OCI-LY1 (cell line): ENCODE measurements around the gene SLK.

ENCODE experiments used
- H2AFZ ChIP-seq: fragments of 200-600 bp; sonication (generic), shearing (Covaris generic); 2 replicates; pipeline ENCODE4 v1.6.0; 2014; ENCODE audit warnings: antibody characterized with exemption, mild to moderate bottlenecking, low read length
- H3F3A ChIP-seq: fragments of 200-600 bp; sonication (generic), shearing (Covaris generic); 2 replicates; pipeline ENCODE4 v1.6.0; 2014; ENCODE audit warnings: mild to moderate bottlenecking, antibody characterized with exemption, low read length, moderate library complexity; ENCODE audit not compliant: insufficient read depth
- H3K27ac ChIP-seq: fragments of 200-600 bp; sonication (generic); 2 replicates; pipeline ENCODE4 v1.5.1; 2014; ENCODE audit warnings: low read length, mixed run types, mild to moderate bottlenecking, low read depth; ENCODE audit not compliant: poor library complexity, severe bottlenecking
- H3K27me3 ChIP-seq: fragments of 200-600 bp; sonication (generic); 2 replicates; pipeline ENCODE4 v1.6.0; 2014; ENCODE audit warnings: antibody characterized with exemption, mild to moderate bottlenecking, low read length, moderate library complexity; ENCODE audit not compliant: insufficient read depth
- H3K36me3 ChIP-seq: fragments of 200-600 bp; sonication (generic); 2 replicates; pipeline ENCODE4 v1.6.1; 2014; ENCODE audit warnings: mild to moderate bottlenecking, antibody characterized with exemption, low read length, moderate library complexity, mixed read lengths; ENCODE audit not compliant: insufficient read depth
- H3K4me1 ChIP-seq: fragments of 200-600 bp; sonication (generic); 2 replicates; pipeline ENCODE4 v1.5.1; 2014; ENCODE audit warnings: mild to moderate bottlenecking, low read length, moderate library complexity; ENCODE audit not compliant: insufficient read depth, severe bottlenecking
- H3K4me2 ChIP-seq: fragments of 200-600 bp; sonication (generic), shearing (Covaris generic); 2 replicates; pipeline ENCODE4 v1.6.1; 2014; ENCODE audit warnings: low read length
- H3K4me3 ChIP-seq: fragments of 200-600 bp; sonication (generic); 2 replicates; pipeline ENCODE4 v1.5.1; 2014; ENCODE audit warnings: low read length, low read depth, mild to moderate bottlenecking, mixed read lengths; ENCODE audit not compliant: poor library complexity, severe bottlenecking
- H3K79me2 ChIP-seq: fragments of 200-600 bp; shearing (Covaris generic); 2 replicates; pipeline ENCODE4 v1.6.1; 2016; ENCODE audit warnings: mixed run types, low read length, mixed read lengths; ENCODE audit not compliant: insufficient read depth
- H3K9ac ChIP-seq: fragments of 200-600 bp; sonication (generic), shearing (Covaris generic); 2 replicates; pipeline ENCODE4 v1.6.1; 2014; ENCODE audit warnings: mild to moderate bottlenecking, low read length, mixed read lengths
- H3K9me2 ChIP-seq: fragments of 200-600 bp; sonication (generic), shearing (Covaris generic); 2 replicates; pipeline ENCODE4 v1.6.1; 2014; ENCODE audit warnings: low read depth, mild to moderate bottlenecking, low read length, mixed read lengths
- H3K9me3 ChIP-seq: fragments of 200-600 bp; shearing (Covaris generic); 2 replicates; pipeline ENCODE4 v1.6.1; 2014; ENCODE audit warnings: low read length, mixed read lengths
- H4K20me1 ChIP-seq: fragments of 200-600 bp; sonication (generic), shearing (Covaris generic); 2 replicates; pipeline ENCODE4 v1.6.0; 2016; ENCODE audit warnings: mild to moderate bottlenecking, low read length; ENCODE audit not compliant: insufficient read depth
- CTCF ChIP-seq: fragments of 200-600 bp; sonication (generic), shearing (Covaris generic); IDR thresholded peaks from 2 replicates; pipeline ENCODE4 v1.5.1; 2017; ENCODE audit warnings: mild to moderate bottlenecking, antibody characterized with exemption, low read length, moderate library complexity, mixed read lengths
- EZH2 ChIP-seq: fragments of 200-600 bp; sonication (generic), shearing (Covaris generic); IDR thresholded peaks from 2 replicates; pipeline ENCODE4 v1.8.0; 2017; ENCODE audit warnings: borderline replicate concordance, mixed run types, mild to moderate bottlenecking, antibody characterized with exemption, low read length, moderate library complexity, mixed read lengths

The SLK gene

GRCh38 chr10:103949728-103950127 lies 17.2 kb upstream of the SLK start:
- no peaks in the 10 kb centered on the region for H3K9me3 ChIP-seq
- no peak for TF ChIP-seq CTCF
- TF ChIP-seq EZH2 = no peak
- no peaks in the 10 kb centered on the region for H3K9me2 ChIP-seq

GRCh38 chr10:103951183-103951582 lies 15.8 kb upstream of the SLK start:
- no peaks in the 10 kb centered on the region for H3K27me3 ChIP-seq
- H3K79me2 ChIP-seq = no peaks in the 10 kb centered on the region
- no peaks in the 10 kb centered on the region for H3K9me3 ChIP-seq
- TF ChIP-seq CTCF (no peak), EZH2 (no peak)
- H3K4me2 ChIP-seq = no peak overlapping the region
- H3F3A ChIP-seq = no peaks in the 10 kb centered on the region
- no peak overlapping the region for H3K9ac ChIP-seq
- no peaks in the 10 kb centered on the region for H3K4me1 ChIP-seq
- H3K4me3 ChIP-seq = no peak overlapping the region
- H2AFZ ChIP-seq = no peak overlapping the region
- no peak overlapping the region for H3K27ac ChIP-seq
- H4K20me1 ChIP-seq = no peaks in the 10 kb centered on the region
- H3K36me3 ChIP-seq = no peaks in the 10 kb centered on the region
- no peaks in the 10 kb centered on the region for H3K9me2 ChIP-seq

More at GRCh38 chr10:103949728-103950127, 17.2 kb upstream of the SLK start:
- Histone ChIP-seq H4K20me1 (no peaks in the 10 kb centered on the region), H3F3A (no peaks in the 10 kb centered on the region), H3K27ac (no peak overlapping the region), H3K4me1 (no peaks in the 10 kb centered on the region), H2AFZ (no peak overlapping the region), H3K36me3 (no peaks in the 10 kb centered on the region), H3K4me3 (no peak overlapping the region), H3K4me2 (no peak overlapping the region), H3K27me3 (no peaks in the 10 kb centered on the region), H3K79me2 (no peaks in the 10 kb centered on the region), H3K9ac (no peak overlapping the region)

GRCh38 chr10:103951942-103952341 lies 15.0 kb upstream of the SLK start:
- Histone ChIP-seq H3K9ac (no peak overlapping the region), H3K79me2 (no peaks in the 10 kb centered on the region), H3K4me3 (no peak overlapping the region), H3K27me3 (no peaks in the 10 kb centered on the region), H2AFZ (no peak overlapping the region), H3K9me2 (no peaks in the 10 kb centered on the region), H4K20me1 (no peaks in the 10 kb centered on the region), H3K9me3 (no peaks in the 10 kb centered on the region), H3F3A (no peaks in the 10 kb centered on the region), H3K36me3 (no peaks in the 10 kb centered on the region), H3K4me2 (no peak overlapping the region), H3K27ac (no peak overlapping the region), H3K4me1 (no peaks in the 10 kb centered on the region)
- TF ChIP-seq EZH2 = no peak
- TF ChIP-seq CTCF = no peak
